Activated CD4-positive, CD25-positive, alpha-beta regulatory T cell (primary cell): ENCODE measurements around the gene PKIB.
"Not testable (repeated sequence)": the region's sequence is repeated elsewhere in the genome, so short reads cannot be mapped to it uniquely, and the experiment has no call there.

Experiments used
- DNase-seq, 4 experiments: peaks; one replicate each; lab custom pipeline; 2025; lab: John Stamatoyannopoulos, UW

The PKIB gene, protein sequence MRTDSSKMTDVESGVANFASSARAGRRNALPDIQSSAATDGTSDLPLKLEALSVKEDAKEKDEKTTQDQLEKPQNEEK

DNA sequence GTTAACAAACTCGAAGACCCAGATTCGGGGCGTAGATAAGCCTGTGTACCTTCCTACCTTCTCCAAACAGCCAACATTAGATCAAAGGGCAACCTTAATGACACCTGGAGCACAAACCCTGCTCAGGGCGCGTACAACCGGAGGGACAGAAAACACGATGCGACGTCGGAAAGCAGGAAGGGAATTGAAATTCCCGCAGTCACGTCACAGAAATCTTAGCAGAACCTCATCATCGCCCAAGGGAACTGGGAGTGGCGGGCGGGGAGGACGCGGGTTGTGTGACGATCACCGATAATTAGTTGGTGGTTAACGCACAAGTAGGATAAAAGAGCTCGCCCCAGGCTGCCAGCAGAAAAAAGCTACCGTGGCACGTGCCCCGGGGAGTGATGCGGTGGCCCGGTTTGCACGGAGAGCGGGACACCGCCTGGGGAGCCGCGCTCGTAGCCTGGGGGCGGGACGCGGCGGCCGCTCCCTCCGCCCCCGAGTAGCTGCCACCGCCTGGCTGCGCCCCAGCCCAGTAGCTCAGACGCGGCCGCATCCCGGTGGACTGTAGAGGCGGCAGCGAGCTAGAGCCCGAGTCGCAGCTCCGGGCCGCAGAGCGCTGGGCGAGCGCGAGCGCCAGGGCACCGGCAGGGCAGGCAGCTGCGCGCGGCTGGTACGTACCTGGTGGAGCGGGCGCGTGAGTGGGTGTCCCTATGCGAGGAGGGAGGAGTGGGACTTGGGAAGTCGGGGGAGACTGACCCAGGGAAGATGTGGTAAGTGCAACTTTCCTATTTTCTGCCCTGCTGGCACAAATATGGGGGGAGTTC is at the start of gene PKIB:
Gene PKIB (plus strand): TSS at position 525 of the 809 bp plus-strand sequence. CDS start 107,390 bp downstream, outside the sequence.
- peak in 1 of 4 experiments; percentile 2 for DNase-seq

DNA sequence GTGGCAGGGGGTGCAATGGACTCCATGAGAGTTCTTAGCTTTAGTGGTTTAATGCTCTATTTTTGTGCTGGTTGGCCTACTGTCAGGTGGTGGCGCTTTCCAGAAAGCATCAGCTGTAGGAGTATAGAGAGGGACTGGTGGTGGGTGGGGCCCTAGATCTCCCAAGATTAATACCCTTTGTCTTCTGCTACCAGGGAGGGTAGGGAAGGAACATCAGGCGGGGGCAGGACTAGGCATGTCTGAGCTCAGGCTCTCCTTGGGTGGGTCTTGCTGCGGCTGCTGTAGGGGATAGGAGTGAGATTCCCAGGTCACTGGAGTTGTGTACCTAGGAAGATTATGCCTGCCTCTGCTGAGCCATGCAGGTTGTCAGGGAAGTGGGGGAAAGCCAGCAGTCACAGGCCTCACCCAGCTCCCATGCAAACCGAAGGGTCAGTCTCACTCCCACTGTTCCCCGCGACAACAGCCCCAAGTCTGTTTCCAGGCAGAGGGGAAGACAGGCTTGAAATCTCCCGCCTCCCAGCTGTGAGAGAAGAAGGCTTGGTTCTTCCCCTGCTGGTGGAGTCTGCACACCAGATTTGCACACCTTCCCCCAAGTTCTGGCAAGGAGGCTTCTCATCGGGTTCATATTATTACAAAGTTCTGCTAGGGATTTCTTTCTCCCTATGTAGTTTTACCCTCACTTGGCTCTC is 46.7 kb upstream of the PKIB start:
- no peak for DNase-seq

DNA sequence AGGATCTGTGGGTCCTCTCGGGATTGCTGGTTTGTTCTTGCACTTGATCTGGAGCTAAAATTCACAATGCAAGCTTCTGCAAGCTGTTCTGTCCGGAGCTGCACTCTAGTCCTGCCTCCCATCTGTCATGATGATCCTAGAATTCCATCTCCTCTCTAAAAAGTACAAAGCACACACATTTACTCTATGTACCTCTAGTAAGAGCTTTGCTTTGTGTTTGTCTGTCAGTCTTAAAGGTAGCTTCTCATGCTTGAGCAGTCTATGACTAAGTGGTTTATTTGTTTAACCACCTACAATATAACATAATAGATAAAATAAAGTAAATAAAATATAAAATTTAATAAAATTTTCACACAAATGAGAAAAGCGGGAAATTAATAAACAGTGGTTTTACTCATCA is 46.0 kb upstream of the PKIB start:
- no peak for DNase-seq

DNA sequence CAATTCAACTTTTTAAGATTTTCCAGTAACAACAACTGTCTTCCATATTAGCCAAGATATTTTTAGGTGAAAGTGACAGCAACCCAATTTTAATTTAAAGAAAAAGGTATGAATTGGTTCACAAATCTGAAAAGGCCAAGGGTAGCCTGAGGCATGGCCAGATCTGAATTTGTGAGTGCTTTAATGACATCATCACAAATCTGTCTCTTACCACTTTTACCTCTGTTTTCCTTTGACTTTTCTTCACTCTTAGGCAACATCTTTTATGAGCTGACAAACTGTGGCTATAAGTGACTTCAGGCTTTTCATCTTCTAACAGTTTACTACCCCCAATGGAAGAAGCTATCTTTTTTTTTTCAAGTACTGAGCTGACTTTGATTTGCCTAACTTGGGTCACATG is 44.5 kb upstream of the PKIB start:
- no peak for DNase-seq

DNA sequence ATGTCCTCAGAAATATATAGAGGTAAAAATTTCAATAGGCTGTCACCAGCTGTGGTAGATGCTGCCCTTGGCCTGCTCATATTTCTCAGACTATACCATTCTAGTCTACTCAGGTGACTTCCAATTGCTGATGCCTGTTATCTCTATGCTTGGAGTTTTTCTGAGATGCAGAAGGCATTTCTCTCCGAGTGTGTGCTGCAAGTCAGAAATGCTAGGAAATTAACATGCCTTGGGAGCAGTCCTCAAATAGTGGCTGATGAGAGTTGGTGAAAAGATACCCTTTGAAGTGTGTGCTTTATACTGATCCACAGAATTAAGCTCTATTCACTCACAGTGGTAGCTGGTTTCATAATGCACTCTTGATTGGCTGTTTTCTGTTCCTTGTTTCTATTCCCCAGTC is 43.2 kb upstream of the PKIB start:
- no peak for DNase-seq

DNA sequence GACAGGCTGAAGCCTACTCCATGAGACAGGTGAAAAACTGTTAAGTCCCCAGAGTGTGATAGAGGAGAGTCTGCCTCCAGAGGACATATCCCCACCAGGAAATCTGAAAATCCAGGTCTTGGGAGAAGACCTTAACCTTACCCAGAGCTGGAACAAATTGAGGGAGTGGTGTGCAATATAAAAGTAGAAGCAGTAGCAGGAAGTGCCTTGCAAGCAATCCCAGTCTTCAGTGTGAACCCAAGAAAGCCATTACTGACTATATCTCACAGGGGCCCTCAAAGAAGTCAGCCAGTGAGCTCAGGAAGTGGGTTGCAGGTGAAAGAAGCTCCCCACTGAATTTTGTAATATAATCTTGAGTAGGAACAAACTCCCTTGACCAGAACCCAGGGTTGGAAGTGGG is 41.9 kb upstream of the PKIB start:
- no peak for DNase-seq

DNA sequence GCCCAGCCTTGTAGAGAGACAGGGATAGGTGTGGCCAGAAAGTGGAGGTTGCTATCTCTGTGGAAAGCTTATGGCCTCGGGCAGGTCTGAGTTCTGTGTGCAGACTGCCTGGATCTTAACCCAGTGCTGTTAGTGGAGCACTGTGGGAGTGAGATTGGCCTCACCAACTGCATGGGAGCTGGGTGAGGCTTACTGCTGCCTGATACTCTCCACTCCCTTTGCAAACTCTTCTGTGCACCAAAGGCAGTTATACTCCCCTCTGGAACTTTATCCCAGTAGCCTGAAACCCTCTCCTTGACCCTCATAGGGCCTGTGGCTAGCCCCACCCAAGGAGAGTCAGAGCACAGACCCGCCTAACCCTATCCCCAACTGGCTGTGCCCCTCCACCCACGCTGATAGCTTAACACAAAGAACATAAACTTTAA is 41.4 kb upstream of the PKIB start:
- no peak for DNase-seq

DNA sequence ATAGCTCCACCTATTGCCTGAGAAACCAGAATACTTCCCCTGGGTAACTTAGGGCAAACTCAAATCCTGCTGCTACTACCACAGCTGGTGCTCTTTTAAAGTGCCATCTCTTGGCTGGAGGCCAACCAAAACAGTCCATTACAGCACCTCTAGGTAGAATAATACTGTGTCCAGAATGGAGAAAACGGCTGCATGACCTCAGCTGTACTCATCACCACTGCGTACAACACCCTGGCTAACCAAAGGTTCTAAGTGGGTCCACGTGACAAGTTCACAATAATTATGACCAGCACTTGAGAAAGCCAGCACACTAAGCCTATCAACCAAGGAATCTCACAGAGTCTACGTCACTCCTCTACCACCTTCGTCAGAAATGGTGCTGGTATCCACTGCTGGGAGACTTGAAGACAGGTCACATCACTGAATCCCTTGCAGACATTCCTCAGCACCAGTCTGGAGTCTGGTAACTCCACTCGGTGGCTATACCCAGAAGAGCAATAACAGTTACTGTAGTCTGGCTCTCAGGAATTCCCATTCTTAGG is 40.9 kb upstream of the PKIB start:
- DNase-seq, result no peak

DNA sequence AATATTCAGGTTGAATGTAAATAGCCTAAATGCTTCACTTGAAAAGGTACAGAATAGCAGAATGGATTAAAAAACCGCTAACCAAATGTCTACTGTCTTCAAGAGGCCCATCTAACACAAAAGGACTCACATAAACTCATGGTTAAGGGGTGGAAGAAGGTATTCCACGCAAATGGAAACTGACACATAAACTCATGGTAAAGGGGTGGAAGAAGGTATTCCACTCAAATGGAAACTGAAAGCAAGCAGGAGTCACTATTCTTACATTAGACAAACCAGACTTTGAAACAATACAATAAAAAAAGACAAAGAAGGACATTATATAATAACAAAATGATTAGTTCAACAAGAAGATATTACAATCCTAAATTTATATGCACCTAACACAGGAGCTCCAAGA is 38.3 kb upstream of the PKIB start:
- DNase-seq, result no peak

DNA sequence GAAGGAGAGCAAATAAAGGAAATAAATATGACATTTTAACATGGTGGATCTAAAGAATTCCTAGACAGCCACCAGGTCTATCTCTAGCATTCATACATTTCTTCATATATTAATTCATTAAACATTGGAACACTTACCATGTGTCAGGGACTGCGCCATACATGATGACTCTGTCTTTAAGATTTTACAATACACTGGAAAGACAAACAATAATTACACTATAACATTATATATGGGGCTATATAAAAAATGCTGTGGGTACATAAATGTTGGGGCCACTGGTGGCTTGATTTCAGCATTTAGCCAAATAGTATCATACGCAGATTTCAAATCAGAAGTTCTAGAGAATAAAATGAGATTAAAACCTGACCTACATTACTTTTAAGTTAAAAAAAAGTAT is 33.3 kb upstream of the PKIB start:
- DNase-seq, result no peak

DNA sequence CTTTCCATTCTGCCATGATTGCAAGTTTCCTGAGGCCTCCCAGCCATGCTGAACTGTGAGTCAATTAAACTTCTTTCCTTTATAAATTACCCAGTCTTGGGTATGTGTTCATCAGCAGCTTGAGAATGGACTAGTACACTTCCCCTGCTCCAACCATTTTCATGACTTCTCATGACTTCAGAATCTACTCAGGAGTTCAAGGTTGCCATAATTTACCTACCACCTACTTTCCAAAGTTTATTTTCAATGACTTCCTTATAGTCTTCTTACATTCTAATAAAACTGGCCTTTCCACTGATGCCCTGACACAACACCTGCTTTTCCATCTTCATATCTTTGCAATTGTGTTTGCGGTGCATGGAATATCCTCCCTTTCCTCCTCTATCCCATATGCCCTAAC is 31.2 kb upstream of the PKIB start:
- no peak for DNase-seq

DNA sequence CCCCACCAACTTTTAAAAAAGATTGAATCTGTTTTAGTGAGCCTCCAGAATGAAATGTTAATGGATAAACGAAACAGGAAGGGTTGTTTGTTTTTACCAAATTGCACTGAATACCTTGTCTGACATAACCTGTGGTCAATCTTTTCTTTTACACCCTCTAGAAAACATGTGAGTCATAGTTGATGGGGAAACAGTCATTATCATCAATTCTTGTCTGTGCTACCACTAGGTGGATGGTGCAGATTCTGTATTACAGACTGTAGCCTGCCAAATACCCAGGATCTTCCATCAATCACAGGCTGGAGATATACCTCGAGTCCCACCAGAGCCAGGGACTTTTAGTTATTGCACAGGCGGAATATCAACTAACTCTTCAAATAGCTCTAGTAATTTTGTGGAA is 29.5 kb upstream of the PKIB start:
- DNase-seq, result no peak

DNA sequence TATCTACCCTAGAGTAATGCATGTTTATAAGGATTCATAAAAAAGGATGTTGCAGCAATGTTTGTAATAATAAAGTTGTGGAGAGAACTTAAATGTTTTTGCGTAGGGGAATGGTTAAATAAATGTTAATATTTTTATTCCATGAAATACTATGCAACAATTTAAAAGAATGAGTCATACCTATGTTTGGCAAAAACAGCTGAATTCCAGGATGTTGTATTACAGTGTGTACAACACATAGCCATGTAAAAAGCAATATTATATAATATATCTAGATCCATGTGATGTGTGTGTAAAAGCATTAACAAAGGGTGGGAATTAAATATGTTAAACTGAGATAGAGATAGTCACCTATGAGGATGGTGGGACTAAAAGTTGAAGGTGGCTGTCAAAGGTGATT is 21.1 kb upstream of the PKIB start:
- no peak for DNase-seq

DNA sequence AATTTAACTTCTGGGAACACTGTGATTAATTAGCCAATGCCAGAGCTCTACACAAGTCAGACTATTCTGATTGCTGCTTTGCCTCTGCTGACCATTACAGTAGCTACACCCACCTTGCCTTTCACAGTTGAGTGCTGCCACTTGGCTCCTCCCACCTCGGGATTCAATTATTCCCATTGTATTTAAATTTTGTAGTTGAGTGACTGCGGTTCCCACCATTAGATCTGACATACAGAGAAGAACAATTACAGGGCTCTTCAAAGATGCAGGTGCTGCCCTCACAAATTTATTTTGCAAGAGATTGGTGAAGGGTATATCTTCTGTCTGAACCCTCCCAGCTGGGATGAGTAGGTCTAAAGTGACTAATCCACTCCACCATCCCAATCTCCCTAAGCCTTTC is 11.9 kb upstream of the PKIB start:
- DNase-seq, result not testable (repeated sequence)

DNA sequence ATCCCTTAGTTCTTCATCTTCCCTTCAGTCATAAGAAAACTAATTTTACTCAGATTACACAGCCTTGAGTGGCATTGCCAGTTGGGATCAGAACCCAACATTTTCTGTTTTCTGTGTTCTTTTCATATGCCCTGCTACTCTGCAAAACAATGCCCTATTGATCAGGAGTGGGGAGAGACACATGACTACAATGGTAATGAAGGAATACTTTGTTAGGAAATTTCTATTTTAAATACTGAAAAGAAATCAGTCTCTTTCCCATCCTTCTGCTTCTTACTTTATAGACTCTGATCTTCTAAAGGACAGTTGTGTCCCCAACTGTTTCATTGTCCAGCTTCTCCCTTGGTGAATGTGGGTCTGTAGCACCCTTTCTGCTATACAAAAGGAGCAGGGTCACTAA is 5.5 kb upstream of the PKIB start:
- no peak for DNase-seq

DNA sequence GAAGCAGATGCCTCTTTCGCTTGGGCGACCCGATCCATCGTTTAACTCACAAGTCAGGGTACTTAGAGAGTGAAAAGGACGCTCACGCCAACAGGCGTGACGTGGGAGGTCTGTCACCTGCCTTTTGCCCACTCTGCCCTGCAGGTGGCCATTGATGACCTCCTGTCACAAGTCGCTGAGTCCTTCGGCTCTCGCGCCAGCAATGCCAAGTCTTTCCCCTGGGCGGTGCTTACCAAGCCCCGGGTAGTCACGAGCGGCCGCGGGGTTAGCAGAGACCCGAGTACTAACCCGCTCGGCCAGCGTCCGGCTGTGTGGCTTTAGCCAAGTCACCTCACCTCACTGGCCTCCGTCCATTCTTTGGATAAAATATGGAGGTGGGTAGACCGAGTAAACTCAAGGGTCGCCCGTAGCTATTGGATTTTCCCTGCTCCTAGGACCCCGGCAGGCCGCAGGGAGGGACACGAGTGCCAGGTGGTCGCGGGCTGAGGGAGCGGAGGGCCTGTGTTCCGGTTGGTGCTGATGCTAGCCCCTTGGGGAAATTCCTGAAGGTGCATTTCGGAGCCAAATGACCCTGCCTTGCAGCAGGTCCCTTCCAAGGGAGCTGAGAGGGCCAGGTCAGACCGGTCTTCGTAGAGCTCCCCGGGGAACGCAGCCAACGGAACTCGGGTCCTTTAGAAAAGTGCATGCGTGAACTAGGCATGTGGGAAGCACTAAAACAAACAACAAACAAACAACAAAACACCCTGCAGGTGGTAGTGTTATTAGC is 668 bp downstream of the PKIB start:
- DNase-seq, result no peak

DNA sequence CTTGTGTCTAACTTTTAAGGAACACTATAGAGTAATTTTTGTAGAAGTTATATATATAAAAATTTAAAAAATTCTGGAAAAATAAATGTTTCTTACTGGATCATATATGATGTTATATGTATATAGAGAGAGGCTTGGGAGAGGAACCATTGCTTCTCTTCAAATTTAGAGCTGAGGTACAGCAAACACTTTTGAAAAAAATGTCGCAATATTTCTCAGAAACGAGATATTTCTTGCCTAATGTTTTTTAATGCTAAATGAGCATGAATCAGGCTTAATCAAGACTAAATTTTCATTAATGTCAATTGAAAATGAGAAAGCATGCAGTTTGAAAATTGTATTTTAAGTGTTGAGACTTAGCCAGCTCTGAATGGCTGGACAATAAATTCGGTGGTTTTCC is 2.6 kb downstream of the PKIB start:
- no peak for DNase-seq

DNA sequence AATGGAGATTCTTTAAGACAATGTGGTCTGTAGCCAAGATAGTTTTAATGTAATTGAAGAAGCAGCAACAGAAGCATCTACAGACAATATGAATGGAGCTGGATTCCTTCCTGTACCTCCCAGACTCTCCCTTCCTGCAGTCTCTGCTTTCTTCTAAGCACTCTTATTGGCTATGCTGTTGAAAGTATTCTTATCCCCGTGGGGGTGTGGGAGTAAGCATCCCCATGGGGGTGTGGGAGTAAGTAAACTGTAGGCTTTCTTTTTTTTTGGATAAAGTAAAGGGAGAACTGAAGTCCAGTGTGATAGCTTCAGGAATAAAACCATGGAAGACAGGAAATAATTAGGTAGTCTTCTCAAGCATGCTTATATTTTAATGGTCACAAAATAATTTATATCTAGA is 4.1 kb downstream of the PKIB start:
- no peak for DNase-seq

DNA sequence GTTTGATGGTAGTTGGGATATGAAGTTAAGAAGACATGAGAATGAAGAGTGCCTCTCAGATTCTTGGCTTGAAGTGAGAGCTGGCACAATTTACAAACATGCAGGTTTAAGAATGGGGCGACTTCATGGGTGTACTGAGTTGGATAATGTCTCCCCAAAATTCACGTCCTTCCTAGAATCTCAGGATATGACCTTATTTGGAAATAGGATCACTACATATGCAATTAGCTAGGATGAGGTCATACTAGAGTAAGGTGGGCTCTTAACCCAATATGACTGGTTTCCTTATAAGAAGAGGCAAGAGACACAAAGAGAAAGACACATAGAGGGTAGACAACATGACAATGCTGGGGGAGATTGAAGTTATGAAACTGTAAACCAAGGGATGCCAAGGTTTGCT is 5.2 kb downstream of the PKIB start:
- DNase-seq, result no peak

DNA sequence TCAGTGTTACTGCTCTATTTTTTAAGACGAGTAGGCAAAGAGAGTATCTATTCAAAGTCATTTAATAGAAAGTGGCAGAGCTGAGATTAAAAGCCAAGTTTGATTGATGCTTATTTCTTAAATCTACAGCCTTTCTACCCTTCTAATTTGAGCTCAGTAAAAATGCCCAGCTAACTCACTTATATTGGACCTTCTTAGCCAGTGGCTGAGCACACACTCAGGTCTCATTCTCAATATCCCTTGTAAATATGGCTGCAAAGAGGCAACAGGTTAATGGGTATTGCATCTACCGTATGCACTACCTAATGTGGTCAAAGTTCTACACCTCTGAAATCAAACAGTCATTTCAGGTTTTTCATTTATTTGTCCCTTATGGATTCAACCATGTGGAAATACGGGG is 6.7 kb downstream of the PKIB start:
- no peak for DNase-seq

DNA sequence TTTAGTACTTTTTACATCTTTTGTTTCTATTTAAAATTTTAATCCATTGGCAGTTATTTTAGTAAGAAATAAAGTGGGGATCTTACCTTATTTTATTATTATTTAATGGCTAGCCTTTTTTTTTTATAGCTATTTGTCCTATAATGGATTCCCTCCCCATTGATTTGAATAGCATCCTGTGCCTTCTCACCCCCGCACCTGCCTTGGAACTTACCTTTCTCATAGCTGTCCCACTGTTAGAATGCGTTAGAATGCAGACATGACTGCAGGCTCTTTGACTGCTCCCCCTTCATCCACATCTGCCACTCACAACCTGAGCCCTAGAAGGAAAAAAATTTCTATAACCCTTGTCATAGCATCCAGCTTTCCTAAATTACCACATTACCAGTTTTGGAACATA is 9.1 kb downstream of the PKIB start:
- DNase-seq, result no peak

DNA sequence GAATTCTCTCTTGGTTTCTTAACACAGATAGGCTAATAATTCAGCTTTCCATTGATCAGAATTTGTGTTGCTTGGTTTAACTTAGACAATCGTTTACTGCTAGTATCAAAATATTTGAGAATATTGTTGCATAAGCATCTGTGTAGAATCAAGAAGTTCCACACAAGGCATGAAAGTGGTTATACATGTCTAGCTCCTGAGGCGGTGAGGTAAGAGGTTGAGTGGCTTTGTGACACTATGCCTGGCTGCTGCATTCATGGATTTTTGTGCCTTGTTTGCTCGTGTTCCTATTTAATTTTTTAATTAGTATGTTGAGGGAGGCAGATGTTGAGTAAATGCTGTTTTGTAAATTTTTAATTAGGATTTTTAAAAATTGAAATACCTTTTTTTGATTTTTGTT is 10.2 kb downstream of the PKIB start:
- DNase-seq, result no peak

DNA sequence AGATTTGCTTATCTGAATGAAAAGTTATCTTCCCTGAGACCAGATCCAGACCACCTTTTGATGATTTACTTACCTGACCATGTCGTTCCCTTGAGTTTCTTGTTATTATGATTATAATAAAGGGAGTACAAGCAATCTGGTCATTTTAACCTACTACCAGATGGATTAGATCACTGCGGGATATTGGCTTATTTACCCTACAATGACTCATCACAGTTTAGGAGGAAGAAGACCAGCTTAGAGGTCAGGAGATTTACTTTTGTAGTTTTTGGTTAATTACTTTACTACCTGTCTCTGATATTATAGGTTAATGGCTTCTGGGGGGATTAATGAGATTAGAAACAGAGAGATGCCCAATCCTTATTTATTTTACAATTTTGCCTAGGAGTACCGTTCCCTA is 10.7 kb downstream of the PKIB start:
- DNase-seq, result no peak
